ENCODE measurements around the gene DIP2C. TPM values are rescaled to one million over a fixed set of nuclear protein-coding genes. Genes with fewer than 3 reads are reported as not detected.

DIP2C gene
- total RNA-seq, 2 donors from 2014 or later, result 21.1 to 23.8 TPM

DNA sequence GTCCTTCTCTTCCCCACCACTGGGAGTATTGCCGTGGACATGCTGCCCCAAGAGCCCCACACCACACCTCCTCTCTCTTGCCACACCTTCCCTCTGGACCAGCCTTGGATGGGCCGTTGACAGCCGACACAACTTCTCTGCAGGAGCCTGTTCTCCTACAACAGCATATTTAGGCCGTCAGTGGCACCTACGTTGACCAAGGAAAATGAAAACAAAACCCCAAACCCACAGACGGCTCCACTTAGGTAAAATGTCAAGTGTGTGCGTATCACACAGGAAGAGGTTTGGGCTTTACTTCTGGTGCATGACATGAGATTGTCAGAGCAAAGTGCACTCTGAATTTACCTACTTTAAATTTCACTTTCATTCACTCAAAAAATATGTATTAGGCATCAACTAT, 307.7 kb downstream of the DIP2C start:
- DNase-seq (ENCODE audit: low spot score), result no peak
- Histone ChIP-seq H3K4me3 (no peak overlapping the region), H3K4me1 (no peaks in the 10 kb centered on the region), H3K27me3 (no peaks in the 10 kb centered on the region), H3K9me3 (no peaks in the 10 kb centered on the region), H3K27ac (no peak overlapping the region), H3K36me3 (peaks cover 51% of the 10 kb centered on the region)
- TF ChIP-seq, protein P1, sequence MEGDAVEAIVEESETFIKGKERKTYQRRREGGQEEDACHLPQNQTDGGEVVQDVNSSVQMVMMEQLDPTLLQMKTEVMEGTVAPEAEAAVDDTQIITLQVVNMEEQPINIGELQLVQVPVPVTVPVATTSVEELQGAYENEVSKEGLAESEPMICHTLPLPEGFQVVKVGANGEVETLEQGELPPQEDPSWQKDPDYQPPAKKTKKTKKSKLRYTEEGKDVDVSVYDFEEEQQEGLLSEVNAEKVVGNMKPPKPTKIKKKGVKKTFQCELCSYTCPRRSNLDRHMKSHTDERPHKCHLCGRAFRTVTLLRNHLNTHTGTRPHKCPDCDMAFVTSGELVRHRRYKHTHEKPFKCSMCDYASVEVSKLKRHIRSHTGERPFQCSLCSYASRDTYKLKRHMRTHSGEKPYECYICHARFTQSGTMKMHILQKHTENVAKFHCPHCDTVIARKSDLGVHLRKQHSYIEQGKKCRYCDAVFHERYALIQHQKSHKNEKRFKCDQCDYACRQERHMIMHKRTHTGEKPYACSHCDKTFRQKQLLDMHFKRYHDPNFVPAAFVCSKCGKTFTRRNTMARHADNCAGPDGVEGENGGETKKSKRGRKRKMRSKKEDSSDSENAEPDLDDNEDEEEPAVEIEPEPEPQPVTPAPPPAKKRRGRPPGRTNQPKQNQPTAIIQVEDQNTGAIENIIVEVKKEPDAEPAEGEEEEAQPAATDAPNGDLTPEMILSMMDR (IDR thresholded peaks at IDR 0.05), result no peak

DNA sequence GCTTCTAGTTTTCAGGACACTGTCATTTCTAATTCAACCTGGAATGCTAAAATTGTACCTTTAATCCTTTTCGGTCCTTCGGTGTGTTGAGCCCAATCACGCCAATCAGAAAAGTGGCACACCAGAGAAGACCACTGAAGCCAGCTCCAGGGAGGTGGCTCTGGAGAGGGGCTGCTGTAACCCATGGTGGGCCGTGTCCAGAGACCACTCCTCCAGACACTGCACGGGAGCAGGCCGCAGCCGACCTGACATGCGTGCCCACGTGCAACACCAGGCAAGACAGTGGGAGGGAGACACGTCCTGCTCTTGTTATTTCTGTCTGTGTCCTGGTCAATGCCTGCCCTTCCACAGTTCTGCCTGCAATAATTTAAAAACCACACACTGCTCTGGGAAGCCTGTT, 308.1 kb downstream of the DIP2C start:
- TF ChIP-seq, protein P1 (IDR thresholded peaks at IDR 0.05), result no peak
- Histone ChIP-seq H3K9me3 (no peaks in the 10 kb centered on the region), H3K4me1 (no peaks in the 10 kb centered on the region), H3K4me3 (no peak overlapping the region), H3K27ac (no peak overlapping the region), H3K27me3 (no peaks in the 10 kb centered on the region), H3K36me3 (peaks cover 51% of the 10 kb centered on the region)
- DNase-seq (ENCODE audit: low spot score), result no peak

DNA sequence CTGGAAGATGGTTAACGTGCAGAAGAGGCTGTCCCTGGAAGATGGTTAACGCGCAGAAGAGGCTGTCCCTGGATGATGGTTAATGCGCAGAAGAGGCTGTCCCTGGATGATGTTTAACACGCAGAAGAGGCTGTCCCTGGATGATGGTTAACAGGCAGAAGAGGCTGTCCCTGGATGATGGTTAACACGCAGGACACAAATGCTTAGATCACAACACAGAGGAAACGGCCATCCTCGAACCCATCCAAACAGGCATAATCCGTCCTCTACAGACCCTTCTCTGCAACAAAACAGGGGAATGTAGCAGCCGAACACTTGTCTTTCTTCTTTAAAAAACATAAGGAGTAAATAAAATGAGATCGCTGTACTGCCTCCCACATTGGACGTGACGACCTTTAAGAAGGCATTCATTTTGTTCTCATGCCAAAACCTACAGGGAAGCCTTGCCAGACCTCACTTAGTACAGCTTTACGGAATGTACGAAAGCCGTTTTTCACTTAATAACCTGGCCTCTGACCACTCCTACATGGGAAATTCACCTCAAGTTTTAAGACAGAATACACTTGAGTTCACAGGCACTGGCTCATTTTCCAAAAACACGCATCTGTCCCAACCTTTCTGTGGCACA, 309.0 kb downstream of the DIP2C start:
- no peak for DNase-seq (ENCODE audit: low spot score)
- H3K9me3 ChIP-seq, result no peaks in the 10 kb centered on the region
- no peak overlapping the region for H3K4me3 ChIP-seq
- peaks cover 51% of the 10 kb centered on the region for H3K36me3 ChIP-seq
- TF ChIP-seq, protein P1 (IDR thresholded peaks at IDR 0.05), result no peak
- H3K4me1 ChIP-seq, result no peaks in the 10 kb centered on the region
- H3K27me3 ChIP-seq, result no peaks in the 10 kb centered on the region
- H3K27ac ChIP-seq, result no peak overlapping the region

DNA sequence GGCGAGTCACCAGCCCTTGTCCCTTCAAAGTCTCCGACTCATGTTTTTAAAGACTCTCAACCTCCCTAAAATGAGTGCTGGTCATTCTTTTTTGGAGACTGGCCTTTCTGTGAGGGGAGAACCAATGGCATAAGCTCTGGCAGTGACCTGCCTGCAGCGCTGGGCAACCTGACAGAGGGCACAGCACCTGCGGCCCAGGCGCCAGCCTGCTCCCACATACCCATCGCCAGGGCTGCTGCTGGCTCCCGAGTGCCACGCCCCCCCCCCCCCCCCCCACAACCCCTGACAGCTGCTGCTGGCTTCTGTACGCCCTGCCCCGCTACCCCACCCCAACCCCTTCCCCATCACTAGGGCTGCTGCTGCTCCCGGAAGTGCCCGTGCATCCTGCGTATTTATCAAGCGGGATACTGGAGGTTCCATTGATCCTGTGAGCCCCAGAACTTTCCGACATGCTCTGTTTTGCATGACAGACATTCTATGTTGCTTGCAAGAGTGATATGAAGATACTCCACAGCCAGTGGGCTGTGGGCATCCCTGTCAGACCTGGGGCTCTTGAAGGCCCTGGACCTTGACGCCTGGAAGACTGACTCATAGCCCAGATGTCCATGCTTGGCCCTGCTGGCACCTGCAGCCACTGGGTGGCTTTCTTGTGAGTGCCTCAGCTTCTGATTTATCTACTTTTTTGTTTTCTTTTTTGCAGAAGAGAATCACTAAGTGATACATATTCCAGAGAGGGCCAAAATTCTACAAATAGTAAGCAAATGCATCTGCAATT, 310.4 kb downstream of the DIP2C start:
- H3K27me3 ChIP-seq, result no peaks in the 10 kb centered on the region
- no peak for DNase-seq (ENCODE audit: low spot score)
- no peaks in the 10 kb centered on the region for H3K9me3 ChIP-seq
- no peak overlapping the region for H3K4me3 ChIP-seq
- peaks cover 42% of the 10 kb centered on the region for H3K36me3 ChIP-seq
- TF ChIP-seq, protein P1 (IDR thresholded peaks at IDR 0.05), result no peak
- no peak overlapping the region for H3K27ac ChIP-seq
- H3K4me1 ChIP-seq, result peaks cover 0 to 4% of the 10 kb centered on the region in 2 donors

DNA sequence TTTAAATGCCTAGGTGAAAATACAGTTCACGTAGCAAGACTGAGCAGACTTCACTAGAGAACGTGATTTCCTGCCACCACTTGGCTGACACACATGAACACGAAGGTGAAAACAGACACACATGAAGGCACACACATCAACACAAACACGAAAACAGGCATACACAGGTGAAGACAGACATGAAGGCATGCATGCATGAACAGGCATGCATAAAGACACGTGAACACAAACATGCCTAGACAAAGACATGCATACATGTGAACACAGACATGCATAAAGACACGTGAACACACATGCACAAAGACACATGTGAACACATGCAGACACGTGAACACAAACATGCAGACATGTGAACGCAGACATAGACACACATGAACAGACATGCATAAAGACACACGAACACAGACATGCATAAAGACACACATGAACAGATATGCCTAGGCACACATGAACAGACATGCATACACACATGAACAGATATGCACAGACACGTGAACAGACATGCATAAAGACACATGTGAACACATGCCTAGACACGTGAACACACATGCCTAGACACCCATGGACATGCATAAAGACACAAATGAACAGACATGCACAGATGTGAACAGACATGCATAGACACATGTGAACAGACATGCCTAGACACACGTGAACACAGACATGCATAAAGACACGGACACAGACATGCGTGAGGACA, 311.1 kb downstream of the DIP2C start:
- Histone ChIP-seq H3K27ac (no peak overlapping the region), H3K4me1 (peaks cover 0 to 11% of the 10 kb centered on the region in 2 donors), H3K4me3 (no peak overlapping the region), H3K36me3 (peaks cover 35% of the 10 kb centered on the region), H3K9me3 (no peaks in the 10 kb centered on the region), H3K27me3 (no peaks in the 10 kb centered on the region)
- TF ChIP-seq, protein P1 (IDR thresholded peaks at IDR 0.05), result no peak
- no peak for DNase-seq (ENCODE audit: low spot score)
